Measurements from ENCODE around the gene IFT74.
"Not testable (repeated sequence)": the region's sequence is repeated elsewhere in the genome, so short reads cannot be mapped to it uniquely, and the experiment has no call there.

IFT74 gene

DNA sequence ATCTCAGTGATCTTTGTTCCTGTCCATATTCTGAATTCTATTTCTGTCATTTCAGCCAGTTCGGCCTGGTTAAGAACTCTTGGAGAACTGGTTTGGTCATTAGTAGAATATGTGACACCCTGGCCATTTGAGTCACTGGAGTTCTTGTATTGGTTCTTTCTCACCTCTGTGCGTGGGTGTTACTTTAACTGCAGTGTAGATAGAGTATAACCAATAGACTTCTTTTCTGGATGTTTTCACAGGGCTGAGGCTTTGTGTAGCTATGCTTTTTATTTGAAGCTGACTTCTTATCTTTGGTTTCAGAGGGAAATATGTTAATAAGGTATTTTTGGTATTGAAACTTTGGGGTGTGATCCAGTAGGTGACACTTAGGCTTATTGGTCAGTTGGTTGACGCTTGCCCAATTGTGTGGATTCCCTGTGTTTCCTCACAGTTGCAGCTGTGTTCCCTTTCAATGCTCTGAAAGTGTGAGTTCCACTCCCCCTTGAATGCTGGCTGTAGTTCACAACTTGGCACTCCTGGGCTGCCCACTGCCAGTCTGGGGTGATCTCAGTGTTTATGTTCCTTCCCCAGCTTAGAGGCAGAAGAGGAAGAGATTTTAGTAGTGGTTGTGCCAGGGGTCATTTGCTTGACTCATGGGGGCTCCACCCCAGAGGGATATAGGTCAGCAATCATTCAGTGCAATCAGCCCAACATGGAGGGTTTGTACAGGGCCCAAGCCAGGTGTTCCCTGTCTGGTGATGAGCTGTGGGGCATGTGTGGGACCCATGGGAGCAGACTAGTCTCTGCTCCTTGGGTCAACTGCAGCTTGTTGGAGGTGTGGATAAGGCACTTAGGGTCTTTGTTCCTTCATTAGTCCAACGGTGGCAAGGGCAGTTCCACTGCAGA, 117.9 kb downstream of the IFT74 start:
- DNase-seq (ENCODE audit: low read depth) = no peak

DNA sequence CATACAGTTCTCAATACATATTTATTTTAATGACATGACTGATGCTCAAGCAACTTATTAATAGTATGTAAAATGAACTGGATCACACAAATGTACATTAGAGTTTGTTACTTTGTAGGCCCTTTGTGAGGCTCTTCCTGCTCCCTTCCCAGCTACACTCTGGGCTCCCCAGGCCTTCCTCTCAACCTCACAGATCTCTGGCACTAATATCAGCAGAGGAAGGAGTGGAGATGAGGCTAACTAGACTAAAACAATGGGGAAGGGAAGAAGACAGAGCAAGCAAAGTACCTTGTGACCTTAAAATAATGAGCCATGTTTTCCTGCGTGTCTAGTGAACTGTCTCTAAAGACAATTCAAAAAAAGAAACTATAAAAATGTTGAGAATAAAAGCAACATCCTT, 122.5 kb downstream of the IFT74 start:
- DNase-seq (ENCODE audit: low read depth) = no peak

DNA sequence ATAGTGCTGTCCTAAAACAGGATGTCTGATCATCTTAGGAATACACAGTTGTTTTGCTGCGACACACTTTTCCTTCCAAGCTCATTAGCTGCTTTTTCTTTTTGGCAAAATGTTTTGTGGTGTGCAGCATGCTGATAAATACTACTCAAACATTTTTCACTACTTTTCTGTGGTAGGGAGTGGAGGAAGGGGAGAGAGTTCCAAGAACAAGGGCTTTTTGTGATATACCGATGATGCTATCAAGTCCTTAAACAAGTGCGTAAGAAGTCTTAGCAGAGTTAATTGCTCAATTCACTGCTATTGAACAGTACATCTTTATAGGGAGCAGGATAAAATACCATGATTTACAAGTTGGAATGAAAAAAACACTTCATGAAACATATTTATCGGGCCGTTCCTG, 129.2 kb downstream of the IFT74 start:
- DNase-seq (ENCODE audit: low read depth) = no peak

DNA sequence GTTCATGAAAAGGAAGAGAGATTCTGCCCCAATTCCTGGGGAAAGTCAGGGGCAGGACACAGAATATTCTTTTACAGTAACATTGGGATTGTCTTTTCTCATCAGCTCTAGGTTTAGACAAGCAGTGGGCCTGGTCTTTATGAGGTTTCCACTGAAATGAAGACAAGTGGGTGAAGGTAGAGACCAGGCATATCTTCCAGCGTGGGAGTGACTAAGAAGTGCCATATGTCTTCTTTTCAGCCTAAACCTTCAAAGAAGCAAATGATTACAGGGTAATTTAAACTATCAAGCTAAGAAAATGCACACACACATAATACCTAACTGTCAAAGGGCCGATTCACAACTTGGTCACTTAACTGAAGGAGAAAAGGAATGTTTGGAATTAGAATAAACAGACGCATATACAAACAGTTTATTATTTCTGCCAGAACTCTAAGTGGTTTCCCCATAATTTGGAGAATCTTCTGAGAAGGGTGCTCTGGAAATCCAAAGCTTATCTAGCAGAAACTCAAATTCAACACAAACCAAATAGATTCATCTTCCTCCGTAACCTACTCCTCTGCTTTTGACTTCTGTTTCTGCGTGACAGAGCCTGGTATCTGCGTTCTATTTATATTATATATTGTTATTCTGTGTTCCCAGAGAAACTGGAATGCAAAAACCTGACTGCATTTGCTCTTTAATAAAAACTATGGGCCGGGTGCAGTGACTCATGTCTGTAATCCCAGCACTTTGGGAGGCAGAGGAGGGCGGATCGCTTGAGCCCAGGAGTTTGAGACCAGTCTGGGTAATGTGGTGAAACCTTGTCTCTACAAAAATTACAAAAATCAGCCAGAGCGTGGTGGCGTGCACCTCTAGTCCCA, 130.8 kb downstream of the IFT74 start:
- DNase-seq (ENCODE audit: low read depth) = no peak

DNA sequence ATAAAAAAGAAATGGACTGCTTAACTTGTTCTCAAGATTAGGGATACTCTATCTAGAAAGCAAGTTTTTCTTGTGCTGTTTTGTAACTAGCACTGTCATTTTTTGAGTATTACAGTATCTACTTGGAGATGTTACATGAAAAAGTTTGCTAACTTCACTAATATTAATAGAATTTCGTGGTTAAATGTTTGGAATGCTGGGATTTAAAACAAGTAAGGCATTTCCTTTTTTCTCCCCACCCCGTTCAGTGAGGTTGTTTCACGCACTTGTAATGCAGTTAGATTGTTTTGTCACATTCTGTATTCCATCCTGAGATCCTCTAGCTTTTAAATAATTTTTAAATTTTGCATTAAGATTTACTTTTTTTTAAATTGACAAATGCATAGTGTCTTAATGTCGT, 132.8 kb downstream of the IFT74 start:
- no peak for DNase-seq (ENCODE audit: low read depth)

DNA sequence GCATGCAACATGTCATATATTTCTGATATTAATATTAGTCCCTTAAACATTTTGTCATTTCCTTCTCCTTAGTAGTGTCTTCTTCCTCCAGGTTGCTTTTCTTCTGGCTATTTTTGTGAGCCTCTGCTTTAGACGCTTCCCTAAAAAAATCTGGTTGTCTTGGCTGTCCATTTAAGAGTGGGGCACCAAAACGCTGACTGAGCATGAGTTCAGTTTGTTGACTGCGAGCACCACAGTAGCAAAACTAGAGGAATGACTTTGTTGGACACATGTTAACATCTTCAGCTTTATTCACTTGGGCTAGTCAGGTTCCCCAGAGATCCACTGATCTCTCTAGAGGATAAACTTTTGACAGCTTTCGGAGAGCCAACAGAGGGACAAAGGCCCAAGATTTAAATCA, 133.5 kb downstream of the IFT74 start:
- no peak for DNase-seq (ENCODE audit: low read depth)

DNA sequence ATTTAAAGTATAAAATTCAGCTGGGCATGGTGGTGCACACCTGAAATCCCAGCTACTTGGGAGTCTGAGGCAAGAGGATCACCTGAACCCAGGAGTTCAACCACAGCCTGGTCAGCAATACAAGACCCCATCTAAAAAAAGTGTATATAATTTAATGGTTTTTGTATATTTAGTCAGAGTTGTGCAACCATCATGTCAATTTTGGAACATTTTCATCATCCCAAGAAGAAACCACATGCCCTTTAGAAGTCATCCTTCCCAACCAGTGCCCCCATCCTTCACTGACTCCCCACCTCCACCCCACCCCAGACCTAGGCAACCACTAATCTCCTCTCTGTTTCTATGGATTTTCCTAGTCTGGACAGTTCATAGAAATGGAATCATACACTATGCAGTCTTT, 134.0 kb downstream of the IFT74 start:
- no peak for DNase-seq (ENCODE audit: low read depth)

DNA sequence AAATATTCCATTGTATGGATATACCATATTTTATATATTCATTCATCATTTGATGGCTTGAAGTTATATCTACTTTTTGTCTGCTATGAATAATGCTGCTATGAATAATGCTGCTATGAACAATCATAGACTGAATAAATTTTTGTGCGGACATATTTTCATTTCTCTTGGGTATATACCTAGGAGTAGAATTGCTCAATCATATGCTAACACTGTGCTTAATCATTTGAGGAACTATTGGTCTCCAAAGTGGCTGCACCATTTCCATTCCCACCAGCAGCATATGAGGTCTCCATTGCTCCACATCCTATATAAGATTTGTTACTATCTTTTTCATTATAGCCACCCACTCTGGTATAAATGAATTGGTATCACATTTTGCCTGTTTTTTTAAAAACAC, 134.5 kb downstream of the IFT74 start:
- no peak for DNase-seq (ENCODE audit: low read depth)

DNA sequence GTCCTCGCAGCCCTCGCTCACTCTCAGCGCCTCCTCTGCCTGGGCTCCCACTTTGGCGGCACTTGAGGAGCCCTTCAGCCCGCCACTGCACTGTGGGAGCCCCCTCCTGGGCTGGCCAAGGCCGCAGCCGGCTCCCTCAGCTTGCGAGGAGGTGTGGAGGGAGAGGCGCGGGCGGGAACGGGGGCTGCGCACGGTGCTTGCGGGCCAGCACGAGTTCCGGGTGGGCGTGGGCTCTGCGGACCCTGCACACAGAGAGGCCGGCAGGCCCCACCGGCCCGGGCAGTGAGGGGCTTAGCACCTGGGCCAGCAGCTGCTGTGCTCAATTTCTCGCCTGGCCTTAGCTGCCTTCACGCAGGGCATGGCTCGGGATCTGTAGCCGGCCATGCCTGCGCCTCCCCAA, 136.3 kb downstream of the IFT74 start:
- not testable (repeated sequence) for DNase-seq (ENCODE audit: low read depth)

DNA sequence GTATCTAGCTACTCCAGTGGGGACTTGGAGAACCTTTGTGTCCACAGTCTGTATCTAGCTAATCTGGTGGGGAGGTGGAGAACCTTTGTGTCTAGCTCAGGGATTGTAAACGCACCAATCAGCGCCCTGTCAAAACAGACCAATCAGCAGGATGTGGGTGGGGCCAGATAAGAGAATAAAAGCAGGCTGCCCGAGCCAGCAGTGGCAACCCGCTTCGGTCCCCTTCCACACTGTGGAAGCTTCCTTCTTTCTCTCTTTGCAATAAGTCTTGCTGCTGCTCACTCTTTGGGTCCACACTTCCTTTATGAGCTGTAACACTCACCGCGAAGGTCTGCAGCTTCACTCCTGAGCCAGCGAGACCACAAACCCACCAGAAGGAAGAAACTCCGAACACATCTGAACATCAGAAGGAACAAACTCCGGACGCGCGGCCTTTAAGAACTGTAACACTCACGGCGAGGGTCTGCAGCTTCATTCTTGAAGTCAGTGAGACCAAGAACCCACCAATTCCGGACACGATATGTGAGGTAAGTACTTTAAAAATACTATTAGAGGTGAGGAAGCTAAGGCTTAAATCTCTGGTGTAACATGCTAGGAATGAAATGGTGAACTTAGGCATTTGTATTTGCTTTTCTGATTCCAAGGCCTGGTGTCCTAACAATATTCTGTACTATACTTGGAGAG, 137.3 kb downstream of the IFT74 start:
- DNase-seq (ENCODE audit: low read depth) = not testable (repeated sequence)

DNA sequence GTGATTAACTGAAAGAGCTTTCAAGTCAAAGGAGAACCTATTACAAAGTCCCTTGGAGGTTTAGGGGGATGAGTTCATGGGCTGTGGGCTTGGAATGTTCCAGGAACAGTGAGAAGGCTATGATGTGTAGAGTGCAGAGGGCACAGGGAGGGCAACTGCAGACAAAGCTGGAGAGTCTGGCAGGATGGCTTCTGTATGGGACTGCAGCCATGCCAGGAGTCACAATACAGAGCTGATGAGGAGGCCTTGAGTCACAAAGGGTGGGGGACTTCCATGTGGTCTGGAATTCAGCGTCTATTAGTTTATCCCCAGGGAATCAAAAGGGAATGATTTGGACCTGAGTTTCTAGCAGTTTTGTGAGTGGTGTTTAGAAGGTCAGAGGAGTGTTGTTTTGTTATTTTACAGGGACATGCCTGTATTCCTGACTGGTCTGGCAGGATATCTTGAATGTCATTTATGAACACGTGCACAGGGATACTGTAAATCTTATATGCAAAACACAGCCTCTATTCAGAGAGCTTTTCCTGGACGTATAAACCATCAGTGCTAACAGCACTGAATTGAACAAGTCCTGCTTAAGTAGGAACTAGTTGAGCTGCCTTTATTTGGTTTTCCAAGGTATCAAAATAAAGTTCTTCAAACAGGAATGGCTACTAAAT, 138.6 kb downstream of the IFT74 start:
- no peak for DNase-seq (ENCODE audit: low read depth)

DNA sequence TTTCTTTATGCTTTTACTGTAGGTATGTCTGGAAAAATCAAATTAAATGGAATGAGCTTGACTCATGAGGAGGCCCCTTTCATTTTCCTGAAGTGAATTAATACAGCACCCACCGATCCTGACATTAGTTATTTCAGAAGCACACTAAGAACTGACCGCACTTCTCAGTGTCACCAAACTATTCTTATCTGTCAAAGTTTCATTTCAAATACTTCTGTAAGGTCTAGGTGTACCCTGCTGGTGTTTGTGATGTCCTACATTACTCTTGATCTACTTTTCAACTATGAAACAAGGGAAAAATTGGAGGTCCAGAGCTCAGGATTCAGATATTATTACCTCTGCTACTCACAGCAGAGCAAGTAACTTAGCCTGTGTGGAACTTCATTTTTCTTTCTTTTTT, 151.0 kb downstream of the IFT74 start:
- no peak for DNase-seq (ENCODE audit: low read depth)

DNA sequence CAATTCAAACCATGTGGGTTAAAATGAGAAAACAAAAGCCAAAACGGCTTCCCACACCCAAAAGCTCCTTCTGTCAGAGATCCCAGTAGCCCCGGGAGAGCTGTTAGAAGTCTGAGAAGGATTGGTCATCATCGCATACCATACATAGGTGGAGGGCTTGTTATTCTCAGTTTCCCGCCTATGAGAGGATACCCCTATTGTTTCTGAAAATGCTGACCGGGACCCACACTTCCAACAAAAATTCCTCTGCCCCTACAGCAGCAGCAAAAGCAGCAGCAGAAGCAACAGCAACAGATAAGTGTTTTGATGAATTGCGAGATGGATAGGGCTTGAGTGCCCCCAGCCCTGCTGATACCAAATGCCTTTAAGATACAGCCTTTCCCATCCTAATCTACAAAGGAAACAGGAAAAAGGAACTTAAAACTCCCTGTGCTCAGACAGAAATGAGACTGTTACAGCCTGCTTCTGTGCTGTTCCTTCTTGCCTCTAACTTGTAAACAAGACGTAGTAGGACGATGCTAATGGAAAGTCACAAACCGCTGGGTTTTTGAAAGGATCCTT, 152.8 kb downstream of the IFT74 start, which contains the start of gene TEK:
Gene TEK (plus strand): TSS at position 245 of the 561 bp plus-strand sequence. CDS start 366 bp downstream, outside the sequence.
- DNase-seq (ENCODE audit: low read depth) = no peak

DNA sequence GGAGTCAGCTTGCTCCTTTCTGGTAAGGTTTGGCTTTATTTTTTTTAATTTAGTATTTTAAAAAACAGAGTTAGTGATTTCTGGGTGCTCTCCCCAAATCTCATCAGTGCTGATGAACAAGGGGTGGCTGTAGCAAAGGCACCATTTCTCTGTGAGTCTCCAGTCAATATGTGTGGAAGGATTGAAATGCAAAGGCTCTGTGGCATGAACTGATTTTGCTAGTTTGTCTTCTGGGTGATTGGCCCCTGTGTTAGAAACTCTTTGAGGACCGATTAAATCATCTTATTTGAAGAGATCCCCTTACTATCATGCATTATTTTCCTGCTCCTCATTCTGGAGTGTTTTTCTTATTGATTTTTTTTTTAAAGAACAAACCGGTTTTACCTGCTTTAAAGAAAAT, 153.4 kb downstream of the IFT74 start:
- DNase-seq (ENCODE audit: low read depth) = no peak

DNA sequence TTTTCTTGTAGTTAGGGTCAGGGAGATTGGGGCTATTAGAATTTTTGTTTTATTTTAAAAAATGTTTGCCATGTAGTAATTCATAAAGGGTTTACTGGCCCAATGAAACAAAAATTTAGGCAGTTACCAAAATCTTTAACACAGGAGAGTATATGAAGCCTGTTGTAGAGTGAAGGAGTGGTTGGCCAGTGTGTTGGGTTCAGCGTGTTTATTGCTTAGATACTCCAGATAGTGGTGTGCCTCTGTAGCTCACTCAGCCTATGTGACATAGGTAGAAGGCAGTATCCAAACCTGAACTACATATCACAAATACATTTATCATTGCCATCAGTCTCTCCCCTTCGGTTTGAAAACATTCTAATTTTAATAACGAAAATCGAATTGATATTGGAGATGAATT, 154.0 kb downstream of the IFT74 start:
- no peak for DNase-seq (ENCODE audit: low read depth)

DNA sequence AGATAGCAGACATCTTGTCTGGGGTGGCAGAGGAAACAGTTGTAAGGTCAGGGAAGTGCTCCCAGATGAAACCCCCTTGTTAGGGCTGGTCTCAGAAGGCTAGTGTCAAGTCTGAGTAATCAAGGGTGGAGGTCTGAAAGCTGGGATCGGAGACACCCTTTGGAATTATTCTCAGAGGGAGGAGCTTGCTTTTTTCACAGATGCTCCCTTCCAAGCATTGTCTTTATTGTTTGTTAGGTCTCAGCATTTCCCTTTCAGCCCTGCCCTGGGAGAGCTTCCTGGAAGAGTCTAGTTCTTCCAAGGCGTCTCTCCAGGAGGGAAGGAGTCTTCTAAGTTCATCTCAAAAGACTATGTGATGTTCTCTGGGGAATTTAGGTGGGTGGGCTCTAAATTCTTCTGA, 156.0 kb downstream of the IFT74 start:
- no peak for DNase-seq (ENCODE audit: low read depth)

Data from activated T-cell treated with anti-CD3 and anti-CD28 coated beads for 24 hours (primary cell).